Stimulated activated naive CD4-positive, alpha-beta T cell (primary cell): ENCODE data around the gene PRRC2B.
"Not testable (repeated sequence)": the region's sequence is repeated elsewhere in the genome, so short reads cannot be mapped to it uniquely, and the experiment has no call there.

Source experiments
- DNase-seq, 6 experiments: peaks; one replicate each; lab custom pipeline; 2025; lab: John Stamatoyannopoulos, UW

Gene PRRC2B

GRCh38 chr9:131539223-131539923, 145.5 kb downstream of the PRRC2B start:
- DNase-seq: peak in 3 of 6 experiments; percentile 15 to 19 (median 15)

- peak in 2 of 6 experiments; percentile 8 to 16 for DNase-seq
Observed at GRCh38 chr9:131543141-131543540, 149.3 kb downstream of the PRRC2B start.

- no peak for DNase-seq
Observed at GRCh38 chr9:131545003-131545785, 151.3 kb downstream of the PRRC2B start, which contains the start of gene PRRT1B. Gene PRRT1B (plus strand): TSS chr9:131545523. CDS start chr9:131545616, 93 bp downstream.

GRCh38 chr9:131545786-131546335, 152.0 kb downstream of the PRRC2B start:
- DNase-seq: no peak

- DNase-seq: peak in 2 of 6 experiments; percentile 14 to 23
Observed at GRCh38 chr9:131546336-131547084, 152.6 kb downstream of the PRRC2B start.

GRCh38 chr9:131549186-131549585, 155.3 kb downstream of the PRRC2B start:
- not testable (repeated sequence) for DNase-seq
